NT2/D1 (cell line): ENCODE measurements around the gene HNRNPC.

Experiments
- SUZ12 ChIP-seq: IDR thresholded peaks from 2 replicates; pipeline ENCODE4 v1.6.1; 2011; ENCODE audit not compliant: insufficient read length, insufficient read depth; ENCODE audit errors: extremely low read depth
- YY1 ChIP-seq: IDR thresholded peaks from 2 replicates; pipeline ENCODE4 v1.6.1; 2011; ENCODE audit not compliant: insufficient read length, insufficient read depth
- ZNF274 ChIP-seq: IDR thresholded peaks from 2 replicates; pipeline ENCODE4 v1.6.1; 2011; ENCODE audit warnings: mild to moderate bottlenecking, low read depth, low read length

DNA sequence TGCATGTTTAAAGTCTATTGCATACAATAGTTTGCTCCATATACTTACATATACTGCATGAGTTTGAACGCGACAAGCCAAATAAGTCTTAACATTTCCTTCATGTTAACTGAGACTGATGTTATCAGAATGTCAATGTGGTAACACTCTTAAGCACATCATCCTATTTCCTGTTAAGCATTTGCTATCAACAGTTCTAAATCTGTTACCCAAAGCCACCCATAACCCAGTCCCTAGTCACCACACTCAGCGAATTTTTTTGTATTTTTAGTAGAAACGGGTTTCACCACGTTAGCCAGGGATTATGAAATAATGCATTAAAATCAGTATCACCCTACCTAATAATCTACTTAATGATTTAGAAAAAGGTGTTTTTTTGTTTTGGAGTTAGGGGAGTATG, 39.4 kb downstream of the HNRNPC start:
- TF ChIP-seq ZNF274, result no peak
- TF ChIP-seq YY1, result no peak
- TF ChIP-seq SUZ12, result no peak
